Measurements from ENCODE around the gene EIF4A3.

- no peak for TF ChIP-seq FOXP2 (optimal IDR thresholded peaks at IDR 0.05; ENCODE audit: control extremely low read depth, extremely low read length, insufficient read depth)
- no peak for TF ChIP-seq POLR2AphosphoS5 (IDR thresholded peaks at IDR 0.05; ENCODE audit: borderline replicate concordance, low read depth, low read length)
These were observed 37.4 kb upstream of the EIF4A3 start for GRCh38 chr17:80184423-80184714.
